ENCODE data around the gene MRPL54. TPM values are rescaled to one million over a fixed set of nuclear protein-coding genes. Genes with fewer than 3 reads are reported as not detected.

MRPL54 gene
- total RNA-seq: 48.4 and 120 TPM in 2 replicates

GRCh38 chr19:3762501-3763459 is at the start of gene MRPL54:
Gene MRPL54 (plus strand): TSS chr19:3762682. CDS start chr19:3762701, 19 bp downstream.
- no peaks in the 10 kb centered on the region for H3K36me3 ChIP-seq (ENCODE audit: control insufficient read depth, insufficient read depth, low read length)
- peak; percentile 97 for DNase-seq (ENCODE audit: low read depth)
- H3K27me3 ChIP-seq (ENCODE audit: control insufficient read depth, insufficient read depth, low read length): no peaks in the 10 kb centered on the region
- no peak for TF ChIP-seq CTCF (IDR thresholded peaks at IDR 0.05; ENCODE audit: insufficient read depth, low read length, poor library complexity, severe bottlenecking)
- peak within 1 kb of the TSS; percentile 96 for H3K4me3 ChIP-seq (ENCODE audit: low read depth, low read length)

GRCh38 chr19:3716147-3716668 is 46.3 kb upstream of the MRPL54 start:
- peaks cover 14% of the 10 kb centered on the region for H3K27me3 ChIP-seq (ENCODE audit: control insufficient read depth, insufficient read depth, low read length)
- no peak for DNase-seq (ENCODE audit: low read depth)
- no peaks in the 10 kb centered on the region for H3K36me3 ChIP-seq (ENCODE audit: control insufficient read depth, insufficient read depth, low read length)
- no peak for TF ChIP-seq CTCF (IDR thresholded peaks at IDR 0.05; ENCODE audit: insufficient read depth, low read length, poor library complexity, severe bottlenecking)
- H3K4me3 ChIP-seq (ENCODE audit: low read depth, low read length): no peak overlapping the region

- no peak for DNase-seq (ENCODE audit: low read depth)
- no peak for TF ChIP-seq CTCF (IDR thresholded peaks at IDR 0.05; ENCODE audit: insufficient read depth, low read length, poor library complexity, severe bottlenecking)
Measured at GRCh38 chr19:3719868-3720267, 42.6 kb upstream of the MRPL54 start.

GRCh38 chr19:3720349-3720917 is 42.0 kb upstream of the MRPL54 start:
- TF ChIP-seq CTCF (IDR thresholded peaks at IDR 0.05; ENCODE audit: insufficient read depth, low read length, poor library complexity, severe bottlenecking): no peak
- H3K36me3 ChIP-seq (ENCODE audit: control insufficient read depth, insufficient read depth, low read length): no peaks in the 10 kb centered on the region
- peaks cover 34% of the 10 kb centered on the region for H3K27me3 ChIP-seq (ENCODE audit: control insufficient read depth, insufficient read depth, low read length)
- DNase-seq (ENCODE audit: low read depth): no peak
- no peak overlapping the region for H3K4me3 ChIP-seq (ENCODE audit: low read depth, low read length)

More at GRCh38 chr19:3719868-3720267, 42.6 kb upstream of the MRPL54 start:
- Histone ChIP-seq H3K4me3 (ENCODE audit: low read depth, low read length) (no peak overlapping the region), H3K27me3 (ENCODE audit: control insufficient read depth, insufficient read depth, low read length) (peaks cover 32% of the 10 kb centered on the region), H3K36me3 (ENCODE audit: control insufficient read depth, insufficient read depth, low read length) (no peaks in the 10 kb centered on the region)

GRCh38 chr19:3721131-3721886 is 41.2 kb upstream of the MRPL54 start:
- no peaks in the 10 kb centered on the region for H3K36me3 ChIP-seq (ENCODE audit: control insufficient read depth, insufficient read depth, low read length)
- peak overlapping the region; percentile 13 for H3K4me3 ChIP-seq (ENCODE audit: low read depth, low read length)
- TF ChIP-seq CTCF (IDR thresholded peaks at IDR 0.05; ENCODE audit: insufficient read depth, low read length, poor library complexity, severe bottlenecking): no peak
- no peak for DNase-seq (ENCODE audit: low read depth)
- H3K27me3 ChIP-seq (ENCODE audit: control insufficient read depth, insufficient read depth, low read length): peaks cover 39% of the 10 kb centered on the region
